ENCODE measurements around the gene P2RX2.

The P2RX2 gene

DNA sequence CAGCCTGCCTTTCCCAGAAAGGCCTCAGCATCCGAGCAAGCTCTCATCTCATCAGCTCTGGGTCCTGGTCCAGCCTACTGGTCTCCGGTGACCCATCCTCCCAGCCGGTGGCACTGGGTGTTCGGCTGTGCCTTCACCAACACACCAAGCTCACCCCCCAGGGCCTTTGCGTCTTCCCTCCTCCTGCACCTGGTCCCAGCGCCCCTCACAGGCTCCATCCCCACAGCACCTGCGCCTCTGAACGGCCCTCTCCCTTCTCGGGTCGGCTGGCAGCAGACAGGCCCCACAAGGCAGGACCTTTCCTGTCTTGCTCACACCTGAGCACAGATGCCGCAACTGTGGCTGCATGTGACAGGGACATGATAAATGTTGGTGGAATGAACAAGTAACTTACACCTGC is 13.1 kb downstream of the P2RX2 start:
- H3K36me3 ChIP-seq (ENCODE audit: control insufficient read depth, insufficient read depth, low read length), result peaks cover 90% of the 10 kb centered on the region
- H3K27ac ChIP-seq (ENCODE audit: low read depth, low read length), result no peak overlapping the region
- H3K4me3 ChIP-seq (ENCODE audit: low read depth, low read length), result no peak overlapping the region
- no peak overlapping the region for H3K9ac ChIP-seq (ENCODE audit: low read length)
- H3K9me3 ChIP-seq (ENCODE audit: control insufficient read depth, insufficient read depth, low read depth, low read length), result no peaks in the 10 kb centered on the region
- H3K4me1 ChIP-seq (ENCODE audit: control insufficient read depth, insufficient read depth, low read length), result no peaks in the 10 kb centered on the region
- H3K27me3 ChIP-seq (ENCODE audit: control insufficient read depth, insufficient read depth, low read length), result no peaks in the 10 kb centered on the region

DNA sequence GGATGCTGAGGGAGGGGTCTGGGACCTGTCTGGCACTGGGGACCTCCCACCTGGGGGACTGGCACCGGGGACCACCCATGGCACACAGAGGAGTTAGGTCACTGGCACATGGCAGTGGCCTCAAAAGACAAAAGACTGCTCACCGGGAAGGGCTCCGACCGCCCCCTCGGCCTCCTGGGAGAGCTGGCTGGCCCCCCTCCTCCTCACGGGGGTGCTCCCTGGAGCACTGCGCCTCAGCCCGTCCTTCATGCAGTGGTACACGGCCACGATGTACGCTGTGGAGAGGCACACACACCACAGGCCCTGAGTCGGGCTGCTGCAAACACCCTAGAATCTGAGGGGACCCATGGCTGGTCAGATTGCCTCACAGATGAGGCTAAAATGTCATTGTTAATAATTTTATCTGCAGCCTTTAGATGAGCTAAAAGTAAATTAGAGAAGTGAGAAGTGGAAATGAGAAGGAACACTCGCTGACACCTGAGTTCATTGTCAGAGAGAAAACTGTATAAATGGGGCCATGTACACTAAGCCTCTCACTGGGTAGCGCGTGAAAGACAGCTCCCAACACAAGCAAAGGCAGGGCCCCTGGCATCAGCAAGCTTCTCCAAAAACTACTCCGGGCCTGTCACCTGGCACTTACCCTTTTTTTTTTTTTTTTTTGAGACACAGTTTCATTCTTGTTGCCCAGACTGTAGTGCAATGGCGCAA is 14.1 kb downstream of the P2RX2 start:
- peaks cover 93% of the 10 kb centered on the region for H3K36me3 ChIP-seq (ENCODE audit: control insufficient read depth, insufficient read depth, low read length)
- no peak overlapping the region for H3K4me3 ChIP-seq (ENCODE audit: low read depth, low read length)

DNA sequence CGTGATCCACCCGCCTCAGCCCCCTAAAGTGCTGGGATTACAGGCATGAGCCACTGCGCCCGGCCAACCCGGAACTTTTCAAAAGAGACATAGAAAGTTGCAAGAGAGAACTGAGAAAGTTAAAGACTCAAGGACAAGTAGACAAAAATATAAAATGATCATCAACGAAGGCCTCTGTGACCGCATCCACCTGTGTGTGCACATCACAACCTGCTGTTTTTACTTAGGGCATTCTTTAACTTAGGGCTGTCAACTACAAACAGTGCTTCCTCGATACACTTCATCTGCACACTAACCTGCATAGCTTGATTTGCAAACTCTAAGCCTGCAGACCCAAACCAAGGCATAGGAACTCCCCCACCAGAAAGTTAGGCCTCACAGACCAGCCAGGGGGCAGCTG is 14.8 kb downstream of the P2RX2 start:
- H3K4me3 ChIP-seq (ENCODE audit: low read depth, low read length), result no peak overlapping the region
- H3K9ac ChIP-seq (ENCODE audit: low read length), result no peak overlapping the region
- H3K9me3 ChIP-seq (ENCODE audit: control insufficient read depth, insufficient read depth, low read depth, low read length), result no peaks in the 10 kb centered on the region
- H3K27me3 ChIP-seq (ENCODE audit: control insufficient read depth, insufficient read depth, low read length), result no peaks in the 10 kb centered on the region
- H3K27ac ChIP-seq (ENCODE audit: low read depth, low read length), result no peak overlapping the region
- no peaks in the 10 kb centered on the region for H3K4me1 ChIP-seq (ENCODE audit: control insufficient read depth, insufficient read depth, low read length)
- peaks cover 98% of the 10 kb centered on the region for H3K36me3 ChIP-seq (ENCODE audit: control insufficient read depth, insufficient read depth, low read length)

More for the DNA sequence above, 14.1 kb downstream of the P2RX2 start:
- H3K9ac ChIP-seq (ENCODE audit: low read length), result no peak overlapping the region
- H3K9me3 ChIP-seq (ENCODE audit: control insufficient read depth, insufficient read depth, low read depth, low read length), result no peaks in the 10 kb centered on the region
- no peak overlapping the region for H3K27ac ChIP-seq (ENCODE audit: low read depth, low read length)
- no peaks in the 10 kb centered on the region for H3K4me1 ChIP-seq (ENCODE audit: control insufficient read depth, insufficient read depth, low read length)
- H3K27me3 ChIP-seq (ENCODE audit: control insufficient read depth, insufficient read depth, low read length), result no peaks in the 10 kb centered on the region

DNA sequence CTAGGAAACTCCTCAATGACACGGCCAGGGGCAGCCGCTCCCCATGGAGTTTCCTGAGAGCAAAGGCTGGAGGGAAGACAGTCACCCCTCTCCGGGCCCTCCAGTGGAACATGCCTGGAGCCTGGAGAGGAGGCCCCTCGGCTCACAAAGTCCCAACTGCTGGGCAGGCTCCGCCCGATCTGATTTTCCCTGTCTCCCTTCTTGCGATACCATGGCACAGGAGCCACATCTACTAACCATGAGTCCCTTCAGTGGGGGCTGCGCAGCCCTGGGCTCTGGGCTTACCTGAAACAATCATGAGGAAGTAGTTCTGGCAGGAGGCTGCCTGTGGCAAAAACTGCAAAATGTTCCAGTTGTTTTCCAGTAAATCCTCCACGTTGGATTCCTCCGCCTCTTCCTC is 15.3 kb downstream of the P2RX2 start:
- Histone ChIP-seq H3K9me3 (ENCODE audit: control insufficient read depth, insufficient read depth, low read depth, low read length) (no peaks in the 10 kb centered on the region), H3K4me1 (ENCODE audit: control insufficient read depth, insufficient read depth, low read length) (no peaks in the 10 kb centered on the region), H3K4me3 (ENCODE audit: low read depth, low read length) (no peak overlapping the region), H3K27ac (ENCODE audit: low read depth, low read length) (no peak overlapping the region), H3K36me3 (ENCODE audit: control insufficient read depth, insufficient read depth, low read length) (peaks cover 99% of the 10 kb centered on the region), H3K27me3 (ENCODE audit: control insufficient read depth, insufficient read depth, low read length) (no peaks in the 10 kb centered on the region), H3K9ac (ENCODE audit: low read length) (no peak overlapping the region)

DNA sequence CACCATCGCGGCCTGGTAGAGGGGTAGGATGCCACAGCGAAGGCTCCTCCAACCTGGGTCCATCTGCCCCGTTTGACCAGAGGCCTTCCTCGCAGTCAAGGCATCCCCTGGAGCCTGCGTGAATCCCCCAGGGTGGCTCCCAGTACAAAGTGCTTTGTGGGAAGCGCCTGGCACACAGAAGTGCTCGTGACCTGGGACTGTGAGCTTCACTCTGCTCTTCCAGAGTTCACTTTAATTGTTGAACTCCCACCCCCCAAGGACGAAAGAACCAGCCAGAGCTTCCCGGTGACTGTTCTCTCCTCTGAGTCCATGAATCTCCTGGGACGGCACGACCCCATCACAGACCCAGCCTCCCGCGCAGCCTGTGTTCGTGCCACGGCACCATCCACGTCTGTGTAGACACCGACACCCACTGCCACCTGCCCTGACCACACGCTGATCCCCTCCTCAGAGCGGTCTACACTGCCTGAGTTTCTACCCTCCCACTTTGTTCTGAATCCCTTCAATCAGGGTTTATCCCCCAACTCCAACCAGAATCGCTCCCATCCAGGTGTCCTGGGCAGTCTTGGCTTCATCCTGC is 15.9 kb downstream of the P2RX2 start:
- no peaks in the 10 kb centered on the region for H3K9me3 ChIP-seq (ENCODE audit: control insufficient read depth, insufficient read depth, low read depth, low read length)
- no peak overlapping the region for H3K27ac ChIP-seq (ENCODE audit: low read depth, low read length)
- no peak overlapping the region for H3K4me3 ChIP-seq (ENCODE audit: low read depth, low read length)
- H3K9ac ChIP-seq (ENCODE audit: low read length), result no peak overlapping the region
- H3K36me3 ChIP-seq (ENCODE audit: control insufficient read depth, insufficient read depth, low read length), result peaks cover 99% of the 10 kb centered on the region
- no peaks in the 10 kb centered on the region for H3K27me3 ChIP-seq (ENCODE audit: control insufficient read depth, insufficient read depth, low read length)
- no peaks in the 10 kb centered on the region for H3K4me1 ChIP-seq (ENCODE audit: control insufficient read depth, insufficient read depth, low read length)

DNA sequence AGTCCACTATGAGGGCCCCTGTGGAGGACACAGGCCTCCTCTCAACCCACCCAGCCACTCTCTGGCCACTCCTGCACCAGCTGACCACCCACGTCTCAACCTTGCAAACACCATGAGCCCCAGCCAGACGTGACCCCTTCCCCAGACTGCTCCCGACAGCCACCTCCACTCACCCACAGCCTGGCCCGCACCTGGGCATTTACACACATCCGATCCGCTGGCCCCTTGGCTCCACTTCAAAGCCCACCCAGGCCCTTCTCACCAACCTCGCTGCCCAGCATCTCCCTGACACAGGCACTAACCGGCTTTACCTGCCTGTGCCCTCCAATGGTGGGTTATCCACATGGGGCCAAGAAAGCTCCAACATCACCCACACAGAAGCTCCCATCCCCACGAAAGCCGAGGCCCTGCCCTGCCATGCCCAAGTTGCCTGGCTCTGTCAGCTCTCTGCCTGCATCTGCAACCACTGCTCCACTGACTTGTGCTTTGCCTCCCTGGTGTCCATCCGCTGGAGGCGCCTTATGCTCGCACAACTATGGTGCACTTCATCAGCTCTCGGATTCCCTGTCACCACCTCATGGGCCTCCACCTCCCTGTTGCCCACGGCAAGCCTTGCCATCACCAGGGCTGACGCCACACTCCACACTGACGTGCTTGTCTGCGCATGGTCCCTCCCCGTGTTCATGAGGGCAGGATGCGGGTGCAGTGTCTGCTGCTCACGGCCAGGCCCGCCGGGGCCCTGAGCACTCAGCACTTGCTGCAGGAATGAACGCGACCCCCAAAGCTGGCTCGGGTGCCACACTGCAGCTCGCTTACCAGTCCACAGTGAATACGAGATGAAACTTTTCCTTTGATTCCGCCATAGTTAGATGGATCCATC is 16.7 kb downstream of the P2RX2 start:
- H3K4me1 ChIP-seq (ENCODE audit: control insufficient read depth, insufficient read depth, low read length), result no peaks in the 10 kb centered on the region
- peaks cover 96% of the 10 kb centered on the region for H3K36me3 ChIP-seq (ENCODE audit: control insufficient read depth, insufficient read depth, low read length)
- no peak overlapping the region for H3K27ac ChIP-seq (ENCODE audit: low read depth, low read length)
- no peak overlapping the region for H3K9ac ChIP-seq (ENCODE audit: low read length)
- no peaks in the 10 kb centered on the region for H3K9me3 ChIP-seq (ENCODE audit: control insufficient read depth, insufficient read depth, low read depth, low read length)
- H3K27me3 ChIP-seq (ENCODE audit: control insufficient read depth, insufficient read depth, low read length), result no peaks in the 10 kb centered on the region
- H3K4me3 ChIP-seq (ENCODE audit: low read depth, low read length), result no peak overlapping the region

DNA sequence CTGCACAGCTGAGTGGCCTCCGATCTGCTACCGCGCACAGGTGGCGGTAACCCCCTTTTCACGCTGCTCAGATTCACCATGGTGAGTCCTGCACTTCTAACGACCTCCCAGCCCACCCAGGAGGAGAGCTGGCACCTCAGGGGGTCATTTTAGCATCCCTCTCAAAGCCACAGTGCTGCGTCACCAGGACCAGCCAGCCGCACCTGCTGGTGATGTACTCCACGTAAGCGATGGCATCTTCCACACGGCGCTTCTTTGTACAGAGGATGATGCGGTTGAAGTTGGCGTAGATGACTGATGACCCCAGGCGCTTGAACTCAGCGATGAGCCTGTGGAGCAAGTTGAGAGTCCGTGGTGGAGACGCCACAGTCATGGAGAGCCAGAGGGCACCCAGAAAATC is 19.2 kb downstream of the P2RX2 start:
- Histone ChIP-seq H3K9ac (ENCODE audit: low read length) (no peak overlapping the region), H3K27ac (ENCODE audit: low read depth, low read length) (no peak overlapping the region), H3K4me1 (ENCODE audit: control insufficient read depth, insufficient read depth, low read length) (no peaks in the 10 kb centered on the region), H3K36me3 (ENCODE audit: control insufficient read depth, insufficient read depth, low read length) (peaks cover 96% of the 10 kb centered on the region), H3K27me3 (ENCODE audit: control insufficient read depth, insufficient read depth, low read length) (no peaks in the 10 kb centered on the region), H3K4me3 (ENCODE audit: low read depth, low read length) (no peak overlapping the region), H3K9me3 (ENCODE audit: control insufficient read depth, insufficient read depth, low read depth, low read length) (no peaks in the 10 kb centered on the region)

DNA sequence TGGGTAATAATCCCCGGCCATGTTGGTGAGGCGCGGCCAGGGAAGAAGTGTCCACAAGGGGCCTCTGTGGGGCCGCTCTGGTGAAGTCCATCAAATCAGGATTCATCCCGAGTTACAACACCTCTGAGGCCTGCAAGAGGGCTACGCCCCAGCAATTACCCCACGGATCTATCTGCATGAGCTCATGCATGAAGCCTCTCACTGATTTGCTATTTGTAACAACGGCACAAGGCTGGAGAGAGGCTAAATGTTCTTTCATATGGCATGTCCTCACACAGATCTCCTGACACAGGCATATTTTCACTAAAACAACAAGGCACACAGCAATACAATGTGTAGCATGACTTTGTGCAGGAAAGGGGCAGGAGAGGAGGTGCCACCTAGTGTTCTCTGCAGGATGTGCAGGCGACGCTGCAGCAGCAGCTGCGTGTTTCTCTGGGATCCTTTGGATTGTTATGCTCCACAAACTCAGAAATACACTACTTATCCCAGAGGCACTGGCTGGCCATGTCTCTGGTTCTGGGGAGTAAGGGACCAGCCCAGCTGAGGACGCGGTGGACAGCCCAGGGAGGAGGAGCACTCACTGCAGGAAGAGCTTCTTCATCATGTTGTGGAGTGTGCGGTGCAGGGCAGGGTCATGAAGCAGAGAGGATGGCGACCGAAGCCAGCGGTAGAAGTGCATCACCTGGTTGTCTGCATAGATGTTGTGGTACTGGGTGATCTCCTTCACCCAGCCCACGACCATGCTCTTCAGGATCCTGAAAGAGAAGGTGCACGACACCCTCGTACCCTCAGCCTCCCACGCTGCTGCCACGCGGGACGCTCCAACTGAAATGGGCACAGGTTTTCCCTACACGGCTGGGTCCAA is 20.2 kb downstream of the P2RX2 start:
- Histone ChIP-seq H3K36me3 (ENCODE audit: control insufficient read depth, insufficient read depth, low read length) (peaks cover 97% of the 10 kb centered on the region), H3K27ac (ENCODE audit: low read depth, low read length) (no peak overlapping the region)

DNA sequence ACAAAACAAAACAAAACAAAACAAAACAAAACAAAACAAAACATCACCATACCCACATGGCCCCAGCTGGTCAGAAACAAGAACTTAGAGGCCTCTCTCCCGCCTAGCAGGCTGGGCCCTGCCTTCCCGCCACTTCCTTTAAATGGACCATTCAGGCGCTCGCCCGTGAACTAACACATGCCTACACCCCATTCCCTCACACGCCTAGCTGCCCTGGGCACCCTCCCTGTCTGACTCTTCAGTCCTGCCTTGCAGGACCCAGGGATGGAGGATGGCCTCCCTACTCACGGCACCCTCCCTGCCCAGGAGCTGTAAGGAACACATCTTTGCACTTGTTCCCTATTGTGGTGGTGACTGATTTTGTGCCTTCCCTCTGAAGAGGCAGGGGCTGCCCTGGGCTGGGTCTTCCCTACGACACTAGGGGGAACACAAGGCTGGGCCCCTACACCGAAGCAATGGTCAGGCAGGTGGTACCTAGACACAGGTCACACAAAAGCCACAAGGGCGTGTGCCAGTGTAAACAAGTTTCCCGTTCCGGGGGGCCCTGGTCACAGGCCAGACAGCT is 21.5 kb downstream of the P2RX2 start:
- Histone ChIP-seq H3K27me3 (ENCODE audit: control insufficient read depth, insufficient read depth, low read length) (no peaks in the 10 kb centered on the region), H3K9me3 (ENCODE audit: control insufficient read depth, insufficient read depth, low read depth, low read length) (no peaks in the 10 kb centered on the region), H3K4me3 (ENCODE audit: low read depth, low read length) (no peak overlapping the region), H3K9ac (ENCODE audit: low read length) (no peak overlapping the region), H3K4me1 (ENCODE audit: control insufficient read depth, insufficient read depth, low read length) (no peaks in the 10 kb centered on the region), H3K36me3 (ENCODE audit: control insufficient read depth, insufficient read depth, low read length) (peaks cover 91% of the 10 kb centered on the region), H3K27ac (ENCODE audit: low read depth, low read length) (no peak overlapping the region)

More for the DNA sequence above, 20.2 kb downstream of the P2RX2 start:
- no peaks in the 10 kb centered on the region for H3K4me1 ChIP-seq (ENCODE audit: control insufficient read depth, insufficient read depth, low read length)
- no peak overlapping the region for H3K9ac ChIP-seq (ENCODE audit: low read length)
- no peak overlapping the region for H3K4me3 ChIP-seq (ENCODE audit: low read depth, low read length)
- H3K9me3 ChIP-seq (ENCODE audit: control insufficient read depth, insufficient read depth, low read depth, low read length), result no peaks in the 10 kb centered on the region
- no peaks in the 10 kb centered on the region for H3K27me3 ChIP-seq (ENCODE audit: control insufficient read depth, insufficient read depth, low read length)

DNA sequence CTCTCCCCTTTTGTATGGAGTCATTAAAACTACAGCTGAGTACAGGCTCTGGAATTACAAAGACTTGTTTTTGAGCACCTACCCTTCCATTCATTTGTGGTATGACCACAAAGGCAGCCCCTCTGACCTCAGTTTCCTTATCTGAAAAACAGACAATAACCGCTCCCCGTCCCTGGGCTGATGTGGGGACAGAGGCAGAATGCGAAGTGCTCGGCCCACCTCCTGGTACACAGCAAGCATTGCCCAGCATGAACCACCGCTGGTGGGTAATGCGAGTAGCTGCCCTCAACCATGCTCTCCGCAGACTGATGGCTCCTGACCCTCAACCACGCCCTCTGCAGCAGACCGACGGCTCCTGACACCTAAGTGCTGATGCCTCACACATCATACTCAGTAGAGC is 22.4 kb downstream of the P2RX2 start:
- Histone ChIP-seq H3K9me3 (ENCODE audit: control insufficient read depth, insufficient read depth, low read depth, low read length) (no peaks in the 10 kb centered on the region), H3K4me3 (ENCODE audit: low read depth, low read length) (no peak overlapping the region), H3K4me1 (ENCODE audit: control insufficient read depth, insufficient read depth, low read length) (no peaks in the 10 kb centered on the region), H3K36me3 (ENCODE audit: control insufficient read depth, insufficient read depth, low read length) (peaks cover 90% of the 10 kb centered on the region), H3K9ac (ENCODE audit: low read length) (no peak overlapping the region), H3K27me3 (ENCODE audit: control insufficient read depth, insufficient read depth, low read length) (no peaks in the 10 kb centered on the region), H3K27ac (ENCODE audit: low read depth, low read length) (no peak overlapping the region)

All from HUES6 (cell line).